Esophagus muscularis mucosa (tissue), 4 donors: ENCODE results near the gene SLC7A7. TPM values are rescaled to one million over a fixed set of nuclear protein-coding genes. Genes with fewer than 3 reads are reported as not detected.
"Not testable (repeated sequence)": the region's sequence is repeated elsewhere in the genome, so short reads cannot be mapped to it uniquely, and the experiment has no call there.

ENCODE experiments used
- DNase-seq: peaks from one replicate; pipeline ENCODE4 v3.0.0-alpha.2; 2017; ENCODE audit errors: extremely low spot score
- H3K27ac ChIP-seq, 4 donors: fragments of 200-600 bp; sonication (generic); replicated peaks in 1 of 4; 1 replicate in 3 of 4; 2 replicates in 1 of 4; pipeline ENCODE4 v1.5.1; 2016 to 2019; ENCODE audit warnings: mild to moderate bottlenecking in 1 of 4
- H3K27me3 ChIP-seq, 4 donors: fragments of 200-600 bp; sonication (generic); one replicate each; pipeline versions ENCODE4 v1.5.1 to v1.6.0; 2016 to 2019
- H3K36me3 ChIP-seq, 4 donors: fragments of 200-600 bp; sonication (generic); one replicate each; pipeline ENCODE4 v1.5.1; 2016 to 2019
- H3K4me1 ChIP-seq, 4 donors: fragments of 200-600 bp; sonication (generic); one replicate each; pipeline ENCODE4 v1.5.1; 2016 to 2019
- H3K4me3 ChIP-seq, 4 donors: fragments of 200-600 bp; sonication (generic); 1 replicate in 2 of 4; 2 replicates in 2 of 4; pipeline ENCODE4 v1.5.1; 2016 to 2019; ENCODE audit warnings: mild to moderate bottlenecking in 4 of 4, moderate library complexity in 1 of 4
- H3K9me3 ChIP-seq, 4 donors: fragments of 200-600 bp; sonication (generic); 1 replicate in 3 of 4; 2 replicates in 1 of 4; pipeline ENCODE4 v1.5.1; 2016 to 2019
- CTCF ChIP-seq, 3 experiments: fragments of 200-600 bp in 2 of 3; fragments of 450-650 bp in 1 of 3; sonication (generic) in 2 of 3; IDR thresholded peaks; one replicate each; pipeline ENCODE4 v1.5.1; 2017 to 2019; ENCODE audit warnings: antibody characterized with exemption in 3 of 3, mild to moderate bottlenecking in 2 of 3, moderate library complexity in 1 of 3
- EP300 ChIP-seq: sonication (generic); formaldehyde crosslinking; IDR thresholded peaks from one replicate; pipeline ENCODE4 v1.6.1; 2017; ENCODE audit warnings: antibody characterized with exemption
- POLR2A ChIP-seq: fragments of 450-650 bp; IDR thresholded peaks from one replicate; pipeline ENCODE4 v1.6.1; 2017; ENCODE audit warnings: antibody characterized with exemption, moderate library complexity, mild to moderate bottlenecking, low read depth
- POLR2AphosphoS5 ChIP-seq, 2 donors: sonication (generic); formaldehyde crosslinking; IDR thresholded peaks; one replicate each; pipeline ENCODE4 v1.6.1; 2017; ENCODE audit warnings: antibody characterized with exemption in 2 of 2
- WGBS: methylation state at CpG from one replicate; pipeline ENCODE4 v1.1.5; 2018; 5-methylcytosine and 5-hydroxymethylcytosine counted together
- intact Hi-C: fragments of 100-400 bp; cut with DNase I; formaldehyde crosslinking; loops from one replicate; pipeline ENCODE4 v1.15.1; 2023
- total RNA-seq, 4 donors: library from RNA; depleted of rRNA; stranded (reverse); fragments of >200 nt; gene quantifications; one replicate each; pipeline versions ENCODE4 v1.1.0 to v1.2.1, GENCODE V29; 2016

Gene SLC7A7
- total RNA-seq, 4 donors from 2014 or later: 9.6 to 22.9 (median 15.3) TPM

GRCh38 chr14:22797017-22797917, 18.0 kb downstream of the SLC7A7 start:
- 56% methylated on average over 5 of the region's 5 CpGs for WGBS
- H3K4me3 ChIP-seq: no peak overlapping the region
- no peak for DNase-seq
- H3K36me3 ChIP-seq: no peaks in the 10 kb centered on the region
- TF ChIP-seq EP300 (no peak), POLR2AphosphoS5 (IDR thresholded peaks at IDR 0.05) (no peak), CTCF (IDR thresholded peaks at IDR 0.05) (no peak), POLR2A (no peak)
- no peak overlapping the region for H3K27ac ChIP-seq
- no peaks in the 10 kb centered on the region for H3K9me3 ChIP-seq
- no peaks in the 10 kb centered on the region for H3K27me3 ChIP-seq
- H3K4me1 ChIP-seq: no peaks in the 10 kb centered on the region
- intact Hi-C loops: no loop called here

GRCh38 chr14:22796087-22796707, 19.0 kb downstream of the SLC7A7 start:
- H3K27me3 ChIP-seq: no peaks in the 10 kb centered on the region
- TF ChIP-seq POLR2A (no peak), CTCF (IDR thresholded peaks at IDR 0.05) (no peak), POLR2AphosphoS5 (IDR thresholded peaks at IDR 0.05) (no peak), EP300 (no peak)
- 66% methylated on average over 5 of the region's 5 CpGs for WGBS
- intact Hi-C loops: no loop called here
- no peaks in the 10 kb centered on the region for H3K9me3 ChIP-seq
- H3K4me1 ChIP-seq: no peaks in the 10 kb centered on the region
- DNase-seq: no peak
- no peak overlapping the region for H3K27ac ChIP-seq
- H3K36me3 ChIP-seq: no peaks in the 10 kb centered on the region
- no peak overlapping the region for H3K4me3 ChIP-seq

- no peak for DNase-seq
- Histone ChIP-seq H3K36me3 (no peaks in the 10 kb centered on the region), H3K9me3 (no peaks in the 10 kb centered on the region), H3K27ac (no peak overlapping the region), H3K4me3 (no peak overlapping the region), H3K4me1 (no peaks in the 10 kb centered on the region), H3K27me3 (no peaks in the 10 kb centered on the region)
- TF ChIP-seq POLR2A: no peak
- TF ChIP-seq CTCF (IDR thresholded peaks at IDR 0.05): no peak
- TF ChIP-seq EP300: no peak
- no peak for TF ChIP-seq POLR2AphosphoS5 (IDR thresholded peaks at IDR 0.05)
- intact Hi-C loops: no loop called here
- 76% methylated on average over 3 of the region's 7 CpGs for WGBS
Measured at GRCh38 chr14:22794551-22794951, 20.7 kb downstream of the SLC7A7 start.

GRCh38 chr14:22793976-22794375, 21.3 kb downstream of the SLC7A7 start:
- H3K27ac ChIP-seq: no peak overlapping the region
- no peaks in the 10 kb centered on the region for H3K36me3 ChIP-seq
- WGBS: 78% methylated on average over 5 of the region's 5 CpGs
- intact Hi-C loops: no loop called here
- H3K27me3 ChIP-seq: no peaks in the 10 kb centered on the region
- DNase-seq: no peak
- H3K4me1 ChIP-seq: no peaks in the 10 kb centered on the region
- H3K4me3 ChIP-seq: no peak overlapping the region
- H3K9me3 ChIP-seq: no peaks in the 10 kb centered on the region
- TF ChIP-seq CTCF (IDR thresholded peaks at IDR 0.05) (no peak), EP300 (no peak), POLR2AphosphoS5 (IDR thresholded peaks at IDR 0.05) (no peak), POLR2A (no peak)

GRCh38 chr14:22793550-22793949, 21.7 kb downstream of the SLC7A7 start:
- H3K4me3 ChIP-seq, DNase-seq, H3K27ac ChIP-seq, H3K27me3 ChIP-seq, intact Hi-C loops, H3K36me3 ChIP-seq, H3K4me1 ChIP-seq, H3K9me3 ChIP-seq: not testable (repeated sequence)
- 83% methylated on average over 5 of the region's 5 CpGs for WGBS
